GM21717 (cell line): Measurements from ENCODE around the gene GATB.

Source experiments
- ATAC-seq: cut with Tn5 transposase; IDR thresholded peaks from one replicate; pipeline ENCODE4 v1.9.1; 2021; ENCODE audit warnings: mild to moderate bottlenecking, moderate library complexity; ENCODE audit not compliant: unreplicated experiment

Gene GATB

GRCh38 chr4:151702256-151702655 lies 58.6 kb downstream of the GATB start:
- ATAC-seq: no peak

- ATAC-seq: no peak
These were observed 60.1 kb downstream of the GATB start for GRCh38 chr4:151700566-151701316.

- ATAC-seq: no peak
These were observed 62.6 kb downstream of the GATB start for GRCh38 chr4:151698213-151698612.

- no peak for ATAC-seq
These were observed 65.7 kb downstream of the GATB start for GRCh38 chr4:151694961-151695720.

GRCh38 chr4:151692821-151693673 lies 67.8 kb downstream of the GATB start:
- ATAC-seq: no peak

- ATAC-seq: no peak
These were observed 68.4 kb downstream of the GATB start for GRCh38 chr4:151692443-151692782.

GRCh38 chr4:151691639-151692442 lies 69.0 kb downstream of the GATB start:
- ATAC-seq: no peak

GRCh38 chr4:151690876-151691275 lies 69.9 kb downstream of the GATB start:
- ATAC-seq: no peak

- no peak for ATAC-seq
These were observed 70.5 kb downstream of the GATB start for GRCh38 chr4:151690164-151690870.

GRCh38 chr4:151689211-151689991 lies 71.4 kb downstream of the GATB start:
- no peak for ATAC-seq

- no peak for ATAC-seq
These were observed 72.1 kb downstream of the GATB start for GRCh38 chr4:151688785-151689043.

GRCh38 chr4:151688003-151688784 lies 72.6 kb downstream of the GATB start:
- ATAC-seq: no peak

GRCh38 chr4:151687021-151687640 lies 73.7 kb downstream of the GATB start:
- ATAC-seq: no peak

GRCh38 chr4:151685303-151685702 lies 75.5 kb downstream of the GATB start:
- no peak for ATAC-seq

GRCh38 chr4:151681085-151681484 lies 79.7 kb downstream of the GATB start:
- no peak for ATAC-seq

GRCh38 chr4:151679231-151679630 lies 81.6 kb downstream of the GATB start:
- ATAC-seq: no peak

- no peak for ATAC-seq
These were observed 82.5 kb downstream of the GATB start for GRCh38 chr4:151678048-151678872.

GRCh38 chr4:151677193-151677592 lies 83.6 kb downstream of the GATB start:
- ATAC-seq: no peak
